ENCODE data around the gene BSCL2.
A peak's percentile ranks its signal among the peaks of the same experiment; 100 is the strongest.
"Not testable (repeated sequence)": the region's sequence is repeated elsewhere in the genome, so short reads cannot be mapped to it uniquely, and the experiment has no call there.

BSCL2 gene

DNA sequence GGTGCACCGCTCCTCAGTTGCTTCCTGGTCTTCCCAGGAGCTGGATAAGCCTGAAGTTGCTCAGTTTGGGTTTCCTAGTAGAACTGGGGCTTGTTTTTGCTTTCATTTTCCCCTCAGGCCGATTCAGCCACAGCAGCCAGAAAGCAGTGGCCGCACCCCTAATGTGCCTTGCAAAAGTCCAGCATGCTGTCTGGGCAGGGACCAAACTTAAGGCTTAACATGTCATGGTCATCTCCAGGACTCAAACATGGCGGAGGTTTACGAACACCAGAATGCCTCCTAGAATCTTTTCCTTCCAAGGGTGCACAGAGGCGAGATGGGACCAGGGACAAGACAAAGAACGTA lies 2.7 kb upstream of the BSCL2 start:
- Mint-ChIP-seq H3K4me3 (peak overlapping the region; percentile 89), H3K36me3 (peaks cover 10% of the 10 kb centered on the region), H3K4me1 (peaks cover 40% of the 10 kb centered on the region), H3K27me3 (no peaks in the 10 kb centered on the region), H3K9me3 (no peaks in the 10 kb centered on the region), H3K27ac (peak overlapping the region; percentile 93)
- DNase-seq (ENCODE audit: low spot score in 2 of 2) (no peak), ATAC-seq (ENCODE audit: low read depth) (no peak)

DNA sequence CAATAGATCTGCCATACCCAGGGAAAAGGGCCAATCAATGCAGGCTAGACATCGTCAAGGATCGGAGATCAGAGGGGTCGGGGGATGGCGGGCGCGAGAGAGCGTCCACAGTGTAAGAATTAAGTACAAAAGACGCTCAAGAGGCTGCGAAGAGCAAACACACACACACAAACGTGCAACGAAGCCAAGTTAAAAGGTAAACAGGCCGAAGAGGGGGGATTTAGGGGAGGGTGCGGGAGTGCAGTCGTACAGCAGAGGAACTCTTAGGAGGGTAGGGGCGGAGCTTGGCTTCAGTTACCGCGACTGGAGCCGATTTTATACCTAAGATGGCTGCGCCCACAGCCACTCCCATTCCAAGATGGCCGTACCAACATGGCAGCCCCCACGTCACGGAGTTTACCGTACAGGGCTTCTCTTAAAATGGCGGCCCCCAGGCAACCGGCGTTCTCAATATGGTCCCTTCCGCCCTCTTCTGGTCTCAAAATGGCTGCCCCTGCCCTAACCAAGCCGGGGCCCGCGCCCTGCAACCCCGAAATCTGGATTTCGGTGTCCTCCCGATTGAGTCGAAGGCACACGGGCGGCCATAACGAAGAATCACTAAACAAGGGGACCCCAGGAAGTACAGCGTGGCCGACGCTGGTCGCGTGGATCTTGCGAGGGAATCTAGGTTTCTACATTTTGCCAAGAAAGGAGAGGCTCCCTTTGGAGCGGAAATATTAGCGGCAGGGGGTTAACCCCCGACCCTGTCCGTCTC lies 2.2 kb upstream of the BSCL2 start:
- Mint-ChIP-seq H3K27ac (peak overlapping the region; percentile 93), H3K36me3 (peaks cover 10% of the 10 kb centered on the region), H3K9me3 (no peaks in the 10 kb centered on the region), H3K27me3 (no peaks in the 10 kb centered on the region), H3K4me3 (peak overlapping the region; percentile 89), H3K4me1 (peaks cover 40% of the 10 kb centered on the region)
- peak; percentile 79 for ATAC-seq (ENCODE audit: low read depth)
- DNase-seq (ENCODE audit: low spot score in 2 of 2): peak; percentile 88 to 96

DNA sequence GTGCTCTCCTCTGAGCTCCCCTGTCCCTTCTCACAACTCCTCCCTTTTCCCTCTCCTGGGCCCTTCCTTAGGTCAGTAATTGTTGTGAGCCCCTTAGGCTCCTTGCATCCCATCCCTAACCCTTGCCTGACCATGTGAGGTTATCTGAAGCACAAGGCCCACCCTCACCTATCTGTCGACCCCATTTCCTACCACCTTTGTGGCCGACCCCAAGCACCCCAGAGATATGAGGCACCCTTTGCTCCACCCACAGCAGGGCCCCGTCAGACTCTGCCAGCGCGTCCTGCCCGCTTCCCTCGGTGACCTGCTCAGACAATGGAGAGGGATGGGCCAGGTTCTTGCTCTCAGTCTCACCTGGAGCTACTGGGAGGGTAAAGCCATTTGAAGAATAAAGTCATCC lies 1.6 kb upstream of the BSCL2 start:
- H3K36me3 Mint-ChIP-seq: peaks cover 7% of the 10 kb centered on the region
- peaks cover 37% of the 10 kb centered on the region for H3K4me1 Mint-ChIP-seq
- peak overlapping the region; percentile 89 for H3K4me3 Mint-ChIP-seq
- DNase-seq (ENCODE audit: low spot score in 2 of 2) (no peak), ATAC-seq (ENCODE audit: low read depth) (no peak)
- H3K27ac Mint-ChIP-seq: peak overlapping the region; percentile 93
- no peaks in the 10 kb centered on the region for H3K9me3 Mint-ChIP-seq
- H3K27me3 Mint-ChIP-seq: no peaks in the 10 kb centered on the region

DNA sequence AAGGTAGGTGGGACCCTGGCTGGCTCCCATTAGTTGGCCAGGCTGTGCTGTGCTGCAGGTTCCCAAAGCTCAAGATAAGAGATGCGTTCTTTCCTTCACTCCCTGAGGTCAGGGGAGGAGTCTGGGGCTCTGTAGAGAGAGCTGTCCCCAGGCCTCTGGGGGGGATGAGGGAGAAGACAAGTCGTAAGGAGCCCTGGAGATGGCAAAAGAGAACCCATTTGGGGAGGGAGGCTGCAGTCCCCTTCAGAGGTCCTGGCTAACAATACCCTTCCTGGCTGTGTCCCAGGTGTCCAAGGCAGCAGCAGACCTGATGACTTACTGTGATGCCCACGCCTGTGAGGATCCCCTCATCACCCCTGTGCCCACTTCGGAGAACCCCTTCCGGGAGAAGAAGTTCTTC lies 1.2 kb upstream of the BSCL2 start:
- no peaks in the 10 kb centered on the region for H3K9me3 Mint-ChIP-seq
- no peak for ATAC-seq (ENCODE audit: low read depth)
- H3K36me3 Mint-ChIP-seq: peaks cover 5% of the 10 kb centered on the region
- peak overlapping the region; percentile 93 for H3K27ac Mint-ChIP-seq
- peak in 1 of 2 donors; percentile 22 for DNase-seq (ENCODE audit: low spot score in 2 of 2)
- peaks cover 36% of the 10 kb centered on the region for H3K4me1 Mint-ChIP-seq
- H3K4me3 Mint-ChIP-seq: peak overlapping the region; percentile 89
- H3K27me3 Mint-ChIP-seq: no peaks in the 10 kb centered on the region

DNA sequence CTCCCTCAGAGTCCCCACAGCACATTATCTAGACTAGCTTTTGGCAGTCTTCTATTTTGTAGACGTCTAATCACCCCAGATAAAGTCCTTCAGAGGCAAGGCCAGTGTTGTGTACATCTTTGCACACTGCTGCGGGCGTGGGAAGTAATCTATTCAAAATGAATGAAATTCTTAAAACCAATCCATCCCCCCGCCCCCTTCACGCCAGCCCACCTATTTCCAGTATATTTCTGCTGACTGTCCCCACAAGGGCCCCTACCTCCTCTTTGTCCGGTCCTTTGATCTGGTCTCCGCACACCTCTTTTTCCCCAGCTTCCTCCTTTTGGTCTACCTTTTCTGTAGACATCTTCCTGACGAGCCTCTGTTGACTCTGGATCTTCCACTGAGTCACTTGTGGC lies 375 bp downstream of the BSCL2 start:
- no peak for DNase-seq (ENCODE audit: low spot score in 2 of 2)
- Mint-ChIP-seq H3K4me1 (peaks cover 31% of the 10 kb centered on the region), H3K27me3 (no peaks in the 10 kb centered on the region), H3K36me3 (no peaks in the 10 kb centered on the region), H3K4me3 (peak overlapping the region; percentile 96), H3K27ac (peak overlapping the region; percentile 95), H3K9me3 (no peaks in the 10 kb centered on the region)
- ATAC-seq (ENCODE audit: low read depth): no peak

DNA sequence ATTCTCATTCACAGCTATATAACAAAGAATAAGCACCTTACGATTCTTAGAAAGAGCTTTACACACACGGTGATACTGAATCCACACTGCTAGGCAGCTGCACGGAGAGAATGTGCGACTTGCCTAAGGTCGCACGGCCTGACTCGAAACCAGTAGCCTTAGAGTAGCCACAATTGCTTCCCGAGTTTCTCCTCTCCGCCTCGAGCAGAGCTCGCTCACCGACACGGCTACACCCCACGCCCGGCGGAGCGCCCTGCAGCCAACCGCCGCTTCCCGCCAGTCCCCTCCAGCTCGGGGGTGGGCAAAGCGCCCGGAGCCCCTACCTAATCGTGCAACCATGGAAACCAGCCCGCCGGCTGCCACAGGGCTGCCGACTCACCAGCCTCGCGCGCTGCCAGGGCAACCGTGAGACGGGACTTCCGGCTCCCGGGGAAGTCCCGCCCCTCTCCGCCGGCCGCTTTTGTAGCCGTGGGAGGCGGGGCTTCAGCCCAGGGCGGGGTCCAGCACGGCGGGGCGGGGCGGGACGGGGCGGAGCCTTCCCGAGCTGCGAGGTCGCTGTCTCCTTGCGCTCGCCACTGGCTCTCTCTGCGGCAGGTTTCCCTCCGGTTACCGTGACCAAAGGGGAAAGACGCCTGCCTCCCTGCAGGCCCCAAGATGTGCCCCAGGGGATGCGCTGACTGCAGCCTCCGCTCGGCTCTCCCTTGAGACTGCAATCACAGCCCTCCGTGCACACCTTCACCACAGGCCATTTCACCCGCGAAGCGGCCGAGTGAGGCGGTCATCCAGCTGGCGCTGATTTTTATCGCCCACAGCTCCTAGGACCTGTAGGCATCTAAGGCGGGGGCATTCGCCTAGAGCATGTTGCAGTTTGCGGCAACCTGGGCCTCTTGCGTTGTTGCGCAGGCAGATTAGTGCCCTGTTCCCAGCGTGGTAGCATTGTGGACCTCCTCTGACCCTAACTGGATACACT lies 1.1 kb downstream of the BSCL2 start:
- Mint-ChIP-seq H3K4me1 (peaks cover 31% of the 10 kb centered on the region), H3K36me3 (no peaks in the 10 kb centered on the region), H3K27ac (peak overlapping the region; percentile 95), H3K27me3 (no peaks in the 10 kb centered on the region), H3K9me3 (no peaks in the 10 kb centered on the region), H3K4me3 (peak overlapping the region; percentile 96)
- peak; percentile 70 for ATAC-seq (ENCODE audit: low read depth)
- DNase-seq (ENCODE audit: low spot score in 2 of 2): peak; percentile 89 to 91

DNA sequence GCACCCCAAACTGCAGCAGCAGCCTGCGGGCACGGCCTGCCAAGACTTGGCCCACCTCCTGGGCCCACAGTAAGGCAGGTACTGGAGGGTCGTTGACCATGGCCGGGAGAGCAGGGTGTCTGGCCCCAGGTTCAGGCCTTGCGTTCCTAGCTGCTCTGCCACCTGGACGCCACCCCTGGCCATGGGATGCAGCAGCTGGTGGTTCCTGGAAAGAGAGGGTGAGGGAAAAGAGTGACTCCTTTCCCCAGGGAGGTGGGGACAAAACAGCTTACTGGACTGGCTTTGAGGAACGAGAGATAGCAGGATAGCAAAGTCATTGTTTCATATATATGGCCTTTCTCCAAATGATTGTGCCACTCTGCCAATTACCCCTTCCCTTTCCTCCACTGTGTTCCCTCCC lies 1.8 kb downstream of the BSCL2 start:
- H3K27me3 Mint-ChIP-seq: no peaks in the 10 kb centered on the region
- peak overlapping the region; percentile 96 for H3K4me3 Mint-ChIP-seq
- ATAC-seq (ENCODE audit: low read depth) (no peak), DNase-seq (ENCODE audit: low spot score in 2 of 2) (no peak)
- peaks cover 31% of the 10 kb centered on the region for H3K4me1 Mint-ChIP-seq
- H3K27ac Mint-ChIP-seq: peak overlapping the region; percentile 95
- H3K36me3 Mint-ChIP-seq: no peaks in the 10 kb centered on the region
- no peaks in the 10 kb centered on the region for H3K9me3 Mint-ChIP-seq

DNA sequence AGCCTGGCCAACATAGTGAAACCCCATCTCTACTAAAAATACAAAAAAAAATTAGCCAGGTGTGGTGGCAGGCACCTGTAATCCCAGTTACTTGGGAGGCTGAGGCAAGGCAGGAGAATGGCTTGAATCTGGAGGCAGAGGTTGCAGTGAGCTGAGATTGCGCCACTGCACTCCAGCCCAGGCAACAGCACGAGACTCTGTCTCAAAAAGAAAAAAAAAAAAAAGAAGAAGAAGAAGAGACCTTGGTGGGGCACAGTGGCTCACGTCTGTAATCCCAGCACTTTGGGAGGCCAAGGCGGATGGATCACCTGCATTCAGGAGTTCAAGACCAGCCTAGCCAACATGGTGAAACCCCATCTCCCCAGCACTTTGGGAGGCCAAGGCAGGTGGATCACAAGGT lies 3.3 kb downstream of the BSCL2 start:
- H3K4me1 Mint-ChIP-seq: peaks cover 30% of the 10 kb centered on the region
- ATAC-seq (ENCODE audit: low read depth); H3K36me3 Mint-ChIP-seq; H3K27me3 Mint-ChIP-seq; DNase-seq (ENCODE audit: low spot score in 2 of 2); H3K27ac Mint-ChIP-seq; H3K9me3 Mint-ChIP-seq; H3K4me3 Mint-ChIP-seq: not testable (repeated sequence)

DNA sequence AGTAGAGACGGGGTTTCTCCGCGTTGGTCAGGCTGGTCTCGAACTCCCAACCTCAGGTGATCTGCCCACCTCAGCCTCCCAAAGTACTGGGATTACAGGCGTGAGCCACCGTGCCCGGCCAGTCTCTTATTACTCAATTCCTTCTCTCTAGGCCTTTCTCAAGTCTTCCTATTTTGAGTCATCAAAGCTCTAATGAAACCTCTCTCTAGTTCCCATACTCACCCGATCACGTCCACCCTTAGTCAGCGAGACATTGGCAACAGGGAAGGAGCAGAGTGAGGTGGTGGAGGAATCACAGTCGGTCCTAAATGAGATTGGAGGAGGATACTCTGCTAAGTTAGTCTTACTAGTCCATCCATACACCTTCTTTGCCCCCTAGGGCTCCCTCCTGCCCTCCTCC lies 5.0 kb downstream of the BSCL2 start:
- Mint-ChIP-seq H3K36me3 (peaks cover 2% of the 10 kb centered on the region), H3K27me3 (no peaks in the 10 kb centered on the region), H3K4me3 (no peak overlapping the region), H3K4me1 (peaks cover 17% of the 10 kb centered on the region), H3K27ac (no peak overlapping the region), H3K9me3 (no peaks in the 10 kb centered on the region)
- DNase-seq (ENCODE audit: low spot score in 2 of 2) (no peak), ATAC-seq (ENCODE audit: low read depth) (no peak)

DNA sequence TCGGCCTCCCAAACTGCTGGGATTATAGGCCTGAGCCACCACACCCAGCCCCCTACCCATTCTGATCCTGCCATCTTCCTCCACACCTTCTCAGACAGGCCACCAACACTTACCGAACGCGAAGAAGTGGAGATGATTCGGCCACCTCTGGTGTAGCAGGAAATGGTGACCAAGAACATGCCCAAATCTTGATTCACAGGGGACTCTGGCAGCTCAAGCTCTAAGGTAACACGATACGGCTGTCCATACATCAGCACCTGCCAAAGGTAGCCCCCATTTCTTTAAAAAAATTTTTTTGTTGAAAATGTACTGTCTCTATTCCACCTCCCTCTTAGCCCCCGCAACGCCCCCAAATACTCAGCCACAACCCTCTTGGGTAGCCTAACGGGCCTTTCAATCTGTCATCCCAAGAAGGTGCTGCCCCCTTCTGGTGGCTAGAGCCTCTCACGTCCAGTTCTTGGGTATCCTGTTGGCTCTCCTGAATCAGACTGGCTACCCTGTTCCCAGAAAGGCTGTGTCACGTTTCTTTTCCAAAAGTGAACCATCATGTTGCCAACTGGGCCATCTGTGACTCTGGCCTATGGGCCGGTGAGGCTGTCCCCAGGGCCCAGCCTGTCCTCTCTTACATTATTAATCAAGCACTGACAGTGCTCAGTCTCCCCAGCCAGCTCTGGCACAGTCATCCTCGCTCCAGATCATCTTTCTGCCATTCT lies 12.6 kb downstream of the BSCL2 start:
- peak; percentile 96 for ATAC-seq (ENCODE audit: low read depth)
- Mint-ChIP-seq H3K36me3 (peaks cover 14% of the 10 kb centered on the region), H3K27me3 (no peaks in the 10 kb centered on the region), H3K4me3 (no peak overlapping the region), H3K27ac (no peak overlapping the region), H3K4me1 (peaks cover 8% of the 10 kb centered on the region), H3K9me3 (no peaks in the 10 kb centered on the region)
- DNase-seq (ENCODE audit: low spot score in 2 of 2): peak; percentile 71 to 79

DNA sequence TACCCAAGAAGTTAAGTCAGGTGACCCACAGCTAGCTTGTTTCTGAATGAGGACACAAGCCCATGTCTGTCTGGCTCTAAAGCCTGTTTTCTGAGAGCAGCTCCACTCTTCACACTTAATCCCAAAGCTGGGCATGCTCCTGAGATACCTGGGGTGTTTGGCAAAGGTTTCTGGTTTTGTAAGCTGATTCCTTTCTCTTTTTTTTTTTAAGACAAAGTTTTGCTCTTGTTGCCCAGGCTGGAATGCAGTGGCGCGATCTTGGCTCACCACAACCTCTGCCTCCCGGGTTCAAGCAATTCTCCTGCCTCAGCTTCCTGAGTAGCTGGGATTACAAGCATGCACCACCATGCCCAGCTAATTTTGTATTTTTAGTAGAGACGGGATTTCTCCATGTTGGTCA lies 13.6 kb downstream of the BSCL2 start:
- H3K27ac Mint-ChIP-seq; ATAC-seq (ENCODE audit: low read depth); H3K4me3 Mint-ChIP-seq; H3K27me3 Mint-ChIP-seq; DNase-seq (ENCODE audit: low spot score in 2 of 2); H3K4me1 Mint-ChIP-seq; H3K9me3 Mint-ChIP-seq: not testable (repeated sequence)
- peaks cover 14% of the 10 kb centered on the region for H3K36me3 Mint-ChIP-seq

DNA sequence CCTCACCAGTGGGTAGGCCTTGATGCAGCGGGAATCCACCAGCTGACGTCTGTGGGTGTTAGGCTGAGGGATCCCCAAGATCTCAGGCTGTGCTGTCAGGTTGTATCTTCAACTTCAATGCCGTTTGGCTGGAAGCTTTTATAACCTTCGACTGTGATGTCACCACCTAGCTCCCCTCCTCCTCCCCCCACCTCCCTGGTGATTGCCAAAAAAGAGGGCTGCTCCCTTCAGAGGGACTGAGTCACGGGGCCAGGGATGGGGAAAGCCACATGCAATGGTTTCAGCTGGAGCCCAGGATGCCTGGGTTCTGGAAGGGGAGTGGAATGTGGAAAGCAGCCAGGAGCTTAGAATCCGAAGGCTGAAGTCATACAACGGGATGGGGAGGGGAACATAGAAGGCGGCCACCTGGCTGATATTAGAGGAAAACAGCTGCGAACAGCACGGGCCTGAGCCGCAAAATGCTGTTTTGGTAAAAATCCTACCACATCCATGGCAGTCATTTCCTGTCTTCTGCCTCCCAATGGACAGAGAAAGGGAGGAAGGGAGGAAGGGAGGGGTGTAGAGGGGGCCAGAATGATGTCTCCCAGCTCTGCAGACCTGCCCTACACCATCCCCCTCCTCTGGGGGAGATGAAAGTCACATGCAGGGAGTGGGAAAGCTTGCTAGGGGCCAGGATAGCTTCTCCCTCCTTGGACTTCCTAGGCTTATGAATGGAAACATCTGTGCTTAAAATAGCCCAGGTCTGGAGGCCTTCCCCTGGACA lies 17.6 kb downstream of the BSCL2 start, which contains the start of gene LRRN4CL:
LRRN4CL (minus strand) TSS at position 110 of the 763 bp plus-strand sequence. CDS start 1,022 bp downstream, outside the sequence.
- Mint-ChIP-seq H3K36me3 (peaks cover 11% of the 10 kb centered on the region), H3K27ac (no peak within 1 kb of the TSS), H3K4me3 (no peak within 1 kb of the TSS), H3K9me3 (no peaks in the 10 kb centered on the region), H3K27me3 (peaks cover 3% of the 10 kb centered on the region), H3K4me1 (peaks cover 1% of the 10 kb centered on the region)
- ATAC-seq (ENCODE audit: low read depth) (no peak), DNase-seq (ENCODE audit: low spot score in 2 of 2) (no peak)

DNA sequence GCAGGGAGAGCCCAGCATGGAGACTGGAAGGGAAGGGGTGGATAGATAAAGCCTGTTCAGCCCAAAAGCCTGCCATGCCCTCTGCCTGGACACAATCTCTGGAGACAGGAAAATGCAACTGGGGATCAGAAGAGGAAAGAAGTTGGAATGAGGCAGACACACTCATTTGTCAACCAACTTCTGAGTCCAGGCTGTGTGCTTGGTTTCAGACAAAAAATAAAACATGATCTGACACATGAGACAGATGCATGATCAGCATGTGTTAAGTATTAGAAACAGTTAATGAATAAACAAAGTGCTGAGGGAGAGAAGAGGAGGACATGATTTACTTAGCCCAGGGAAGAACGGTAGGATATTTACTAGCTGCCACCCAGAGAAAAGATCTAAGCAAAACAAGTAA lies 18.7 kb downstream of the BSCL2 start:
- DNase-seq (ENCODE audit: low spot score in 2 of 2): no peak
- H3K27me3 Mint-ChIP-seq: peaks cover 3% of the 10 kb centered on the region
- ATAC-seq (ENCODE audit: low read depth): no peak
- no peaks in the 10 kb centered on the region for H3K9me3 Mint-ChIP-seq
- no peak overlapping the region for H3K4me3 Mint-ChIP-seq
- H3K36me3 Mint-ChIP-seq: peaks cover 11% of the 10 kb centered on the region
- no peaks in the 10 kb centered on the region for H3K4me1 Mint-ChIP-seq
- H3K27ac Mint-ChIP-seq: no peak overlapping the region

Measured in memory B cell (primary cell).